Tibial artery (tissue), 4 donors: ENCODE results near the gene DDX51.

Source experiments
- DNase-seq, 2 donors: peaks; one replicate each; pipeline ENCODE4 v3.0.0-alpha.2; 2019
- H3K27ac ChIP-seq, 2 donors: fragments of 200-600 bp; sonication (generic) in 1 of 2; 1 replicate in 1 of 2; 2 replicates in 1 of 2; pipeline ENCODE4 v1.5.1; 2018 to 2019; ENCODE audit warnings: mild to moderate bottlenecking in 1 of 2
- H3K27me3 ChIP-seq, 2 donors: fragments of 200-600 bp; sonication (generic) in 1 of 2; one replicate each; pipeline versions ENCODE4 v1.5.1 to v1.6.0; 2016 to 2019
- H3K36me3 ChIP-seq, 3 donors: fragments of 200-600 bp; sonication (generic) in 2 of 3; one replicate each; pipeline ENCODE4 v1.5.1; 2016 to 2019; ENCODE audit warnings: mild to moderate bottlenecking in 2 of 3
- H3K4me1 ChIP-seq, 4 donors: fragments of 200-600 bp; sonication (generic) in 2 of 4; 1 replicate in 3 of 4; 2 replicates in 1 of 4; pipeline ENCODE4 v1.5.1; 2016 to 2019
- H3K4me3 ChIP-seq, 2 donors: fragments of 200-600 bp; sonication (generic) in 1 of 2; 1 replicate in 1 of 2; 2 replicates in 1 of 2; pipeline ENCODE4 v1.5.1; 2018 to 2019; ENCODE audit warnings: mild to moderate bottlenecking in 2 of 2
- H3K9me3 ChIP-seq, 3 donors: fragments of 200-600 bp; sonication (generic) in 1 of 3; one replicate each; pipeline ENCODE4 v1.5.1; 2016 to 2019
- intact Hi-C: fragments of 100-400 bp; cut with DNase I; formaldehyde crosslinking; loops from one replicate; pipeline ENCODE4 v1.15.0; 2023; ENCODE audit warnings: low total_unique reads
- TF ChIP-seq, protein P1 (sequence below), 2 experiments: fragments of 200-600 bp in 1 of 2; fragments of 450-650 bp in 1 of 2; IDR thresholded peaks; one replicate each; pipeline ENCODE4 v1.5.1; 2017 to 2019; ENCODE audit warnings: antibody characterized with exemption in 2 of 2, mild to moderate bottlenecking in 1 of 2, moderate library complexity in 1 of 2

The DDX51 gene

GRCh38 chr12:132162508-132163031 lies 18.5 kb upstream of the DDX51 start:
- TF ChIP-seq, protein P1, sequence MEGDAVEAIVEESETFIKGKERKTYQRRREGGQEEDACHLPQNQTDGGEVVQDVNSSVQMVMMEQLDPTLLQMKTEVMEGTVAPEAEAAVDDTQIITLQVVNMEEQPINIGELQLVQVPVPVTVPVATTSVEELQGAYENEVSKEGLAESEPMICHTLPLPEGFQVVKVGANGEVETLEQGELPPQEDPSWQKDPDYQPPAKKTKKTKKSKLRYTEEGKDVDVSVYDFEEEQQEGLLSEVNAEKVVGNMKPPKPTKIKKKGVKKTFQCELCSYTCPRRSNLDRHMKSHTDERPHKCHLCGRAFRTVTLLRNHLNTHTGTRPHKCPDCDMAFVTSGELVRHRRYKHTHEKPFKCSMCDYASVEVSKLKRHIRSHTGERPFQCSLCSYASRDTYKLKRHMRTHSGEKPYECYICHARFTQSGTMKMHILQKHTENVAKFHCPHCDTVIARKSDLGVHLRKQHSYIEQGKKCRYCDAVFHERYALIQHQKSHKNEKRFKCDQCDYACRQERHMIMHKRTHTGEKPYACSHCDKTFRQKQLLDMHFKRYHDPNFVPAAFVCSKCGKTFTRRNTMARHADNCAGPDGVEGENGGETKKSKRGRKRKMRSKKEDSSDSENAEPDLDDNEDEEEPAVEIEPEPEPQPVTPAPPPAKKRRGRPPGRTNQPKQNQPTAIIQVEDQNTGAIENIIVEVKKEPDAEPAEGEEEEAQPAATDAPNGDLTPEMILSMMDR (IDR thresholded peaks at IDR 0.05), result no peak
- intact Hi-C loops, result no loop called here
- H3K4me3 ChIP-seq, result peak overlapping the region; percentile 21 to 45
- H3K36me3 ChIP-seq, result peaks cover 0 to 11% (median 11%) of the 10 kb centered on the region in 3 donors
- no peaks in the 10 kb centered on the region for H3K9me3 ChIP-seq
- H3K27me3 ChIP-seq, result no peaks in the 10 kb centered on the region
- DNase-seq, result peak; percentile 35 to 80
- peaks cover 0 to 19% (median 17%) of the 10 kb centered on the region in 4 donors for H3K4me1 ChIP-seq
- H3K27ac ChIP-seq, result peak overlapping the region; percentile 54 to 61

GRCh38 chr12:132161796-132162507 lies 17.8 kb upstream of the DDX51 start:
- DNase-seq, result no peak
- Histone ChIP-seq H3K36me3 (peaks cover 0 to 17% (median 15%) of the 10 kb centered on the region in 3 donors), H3K4me3 (peak overlapping the region; percentile 21 to 45), H3K9me3 (no peaks in the 10 kb centered on the region), H3K27ac (peak overlapping the region; percentile 54 to 61), H3K4me1 (peaks cover 0 to 19% (median 17%) of the 10 kb centered on the region in 4 donors), H3K27me3 (no peaks in the 10 kb centered on the region)
- intact Hi-C loops, result no loop called here
- TF ChIP-seq, protein P1 (IDR thresholded peaks at IDR 0.05), result no peak

- H3K36me3 ChIP-seq, result peaks cover 0 to 25% (median 20%) of the 10 kb centered on the region in 3 donors
- H3K4me3 ChIP-seq, result no peak overlapping the region
- intact Hi-C loops, result no loop called here
- no peaks in the 10 kb centered on the region for H3K27me3 ChIP-seq
- peaks cover 0 to 19% (median 17%) of the 10 kb centered on the region in 4 donors for H3K4me1 ChIP-seq
- DNase-seq, result no peak
- H3K27ac ChIP-seq, result no peak overlapping the region
- TF ChIP-seq, protein P1 (IDR thresholded peaks at IDR 0.05), result no peak
- no peaks in the 10 kb centered on the region for H3K9me3 ChIP-seq
Measured at GRCh38 chr12:132161036-132161781, 17.1 kb upstream of the DDX51 start.

DNA sequence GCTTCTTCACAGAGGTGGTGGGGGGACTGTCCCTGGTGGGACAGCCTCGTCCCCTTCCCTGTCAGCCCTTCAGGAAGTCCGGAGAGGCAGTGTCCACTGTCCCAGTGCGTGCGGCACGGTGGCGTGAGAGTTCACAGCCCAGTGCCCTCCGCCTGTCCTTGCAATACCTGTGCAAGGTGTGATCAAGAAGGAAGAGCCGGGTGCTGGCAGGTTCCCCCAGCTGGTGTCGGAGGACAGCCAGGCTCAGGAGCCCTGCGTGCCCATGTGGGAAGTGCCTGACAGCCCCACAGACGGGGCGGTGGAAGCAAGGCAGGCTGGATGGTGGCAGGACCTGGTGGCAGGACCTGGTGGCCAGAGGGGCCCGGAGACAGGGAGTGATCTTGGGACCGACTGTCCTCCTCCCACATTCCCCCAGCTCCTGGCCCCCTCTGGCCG lies 16.5 kb upstream of the DDX51 start:
- intact Hi-C loops, result no loop called here

DNA sequence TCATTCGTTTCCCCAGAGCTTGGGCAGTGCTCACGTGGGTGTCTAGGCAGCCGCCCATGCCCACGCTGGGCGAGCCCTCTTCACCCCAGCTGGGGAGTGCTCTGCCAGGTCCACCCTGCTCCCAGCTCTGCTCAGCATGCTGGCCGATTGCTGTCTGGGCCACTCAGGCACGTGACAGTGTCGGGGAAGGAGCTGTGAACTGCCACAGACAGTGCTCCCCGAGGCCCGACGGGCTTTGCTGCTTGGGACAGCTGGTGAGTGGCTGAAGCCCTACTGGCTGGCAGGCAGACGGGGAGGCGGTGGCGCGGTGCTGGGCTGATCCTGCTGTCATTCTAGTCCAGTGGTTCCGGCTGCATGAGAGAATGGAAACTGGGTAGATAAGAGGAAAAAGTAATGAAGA lies 15.9 kb upstream of the DDX51 start:
- Histone ChIP-seq H3K4me1 (peaks cover 0 to 19% (median 17%) of the 10 kb centered on the region in 4 donors), H3K9me3 (no peaks in the 10 kb centered on the region), H3K27ac (no peak overlapping the region), H3K36me3 (peaks cover 0 to 35% (median 20%) of the 10 kb centered on the region in 3 donors), H3K4me3 (no peak overlapping the region), H3K27me3 (no peaks in the 10 kb centered on the region)
- intact Hi-C loops, result no loop called here
- TF ChIP-seq, protein P1 (IDR thresholded peaks at IDR 0.05), result no peak
- DNase-seq, result peak in 1 of 2 donors; percentile 46

More for the DNA sequence above, 16.5 kb upstream of the DDX51 start:
- H3K4me1 ChIP-seq, result peaks cover 0 to 19% (median 17%) of the 10 kb centered on the region in 4 donors
- no peaks in the 10 kb centered on the region for H3K27me3 ChIP-seq
- DNase-seq, result no peak
- no peaks in the 10 kb centered on the region for H3K9me3 ChIP-seq
- H3K27ac ChIP-seq, result no peak overlapping the region
- H3K4me3 ChIP-seq, result no peak overlapping the region
- peaks cover 0 to 31% (median 20%) of the 10 kb centered on the region in 3 donors for H3K36me3 ChIP-seq
- TF ChIP-seq, protein P1 (IDR thresholded peaks at IDR 0.05), result no peak
